ENCODE measurements around the gene EN2.

- no peak for TF ChIP-seq CTCF (conservative IDR thresholded peaks at IDR 0.05; ENCODE audit: low read length)
- TF ChIP-seq EZH2phosphoT487 (IDR thresholded peaks at IDR 0.05; ENCODE audit: borderline replicate concordance, low read depth, low read length): no peak
Measured at GRCh38 chr7:155469311-155470185, 11.6 kb downstream of the EN2 start.

Measured in OCI-LY7 (cell line).